HS-5 (cell line): ENCODE data around the gene ZNF628.

Source experiments
- DNase-seq: peaks from one replicate; pipeline ENCODE4 v3.0.0-alpha.2; 2012; ENCODE audit warnings: low read depth

ZNF628 gene

DNA sequence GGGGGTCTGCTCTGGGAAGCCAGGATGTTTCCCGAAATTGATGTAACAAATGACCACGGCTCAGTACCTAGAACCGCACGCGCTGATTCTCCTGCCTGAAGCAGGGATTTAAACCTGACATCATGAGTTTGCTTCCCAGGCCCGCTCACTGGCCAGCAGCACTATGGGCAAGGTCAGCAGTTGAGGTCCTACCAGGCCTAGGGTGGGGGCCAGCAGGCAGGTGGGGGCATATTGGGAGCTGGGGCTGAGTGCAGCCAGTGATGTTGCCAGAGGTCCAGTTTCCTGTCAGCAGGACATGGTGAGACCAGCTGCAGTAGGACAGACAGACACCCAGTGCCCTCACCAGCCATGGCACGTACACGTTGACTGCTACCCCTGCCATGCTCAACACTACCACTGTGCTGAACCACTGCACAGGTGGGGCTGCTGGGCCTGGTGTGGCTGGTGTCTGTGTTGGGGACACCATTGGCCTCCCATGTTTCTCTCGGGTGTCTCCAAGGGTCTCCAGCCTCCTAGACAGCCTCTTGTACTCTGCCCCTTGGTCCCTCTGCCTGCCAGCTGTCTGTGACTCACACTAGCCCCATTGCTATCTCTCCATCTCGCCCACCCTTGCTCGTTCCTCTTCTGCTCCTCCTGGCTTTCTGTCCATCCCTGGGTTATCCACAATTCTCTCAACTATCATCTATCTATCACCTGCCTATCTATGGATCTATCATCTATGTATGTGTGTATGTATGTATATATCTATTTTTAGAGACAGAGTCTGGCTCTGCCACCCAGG, 10.8 kb upstream of the ZNF628 start:
- DNase-seq = no peak

DNA sequence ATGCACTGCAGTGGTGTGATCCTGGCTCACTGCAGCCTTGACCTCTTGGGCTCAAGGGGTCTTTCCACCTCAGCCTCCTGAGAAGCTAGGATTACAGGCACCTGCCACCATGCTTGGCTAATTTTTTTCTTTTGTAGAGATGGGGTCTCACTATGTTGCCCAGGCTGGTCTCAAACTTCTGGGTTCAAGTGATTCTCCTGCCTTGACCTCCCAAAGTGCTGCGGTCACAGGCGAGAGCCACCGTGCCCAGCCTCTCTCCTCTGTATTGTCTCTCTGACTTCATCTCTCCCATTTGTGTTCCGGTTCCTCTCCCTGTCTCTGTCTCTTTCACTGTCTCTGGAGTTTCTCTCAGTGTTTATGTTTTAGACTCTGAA, 10.2 kb upstream of the ZNF628 start:
- DNase-seq = no peak

DNA sequence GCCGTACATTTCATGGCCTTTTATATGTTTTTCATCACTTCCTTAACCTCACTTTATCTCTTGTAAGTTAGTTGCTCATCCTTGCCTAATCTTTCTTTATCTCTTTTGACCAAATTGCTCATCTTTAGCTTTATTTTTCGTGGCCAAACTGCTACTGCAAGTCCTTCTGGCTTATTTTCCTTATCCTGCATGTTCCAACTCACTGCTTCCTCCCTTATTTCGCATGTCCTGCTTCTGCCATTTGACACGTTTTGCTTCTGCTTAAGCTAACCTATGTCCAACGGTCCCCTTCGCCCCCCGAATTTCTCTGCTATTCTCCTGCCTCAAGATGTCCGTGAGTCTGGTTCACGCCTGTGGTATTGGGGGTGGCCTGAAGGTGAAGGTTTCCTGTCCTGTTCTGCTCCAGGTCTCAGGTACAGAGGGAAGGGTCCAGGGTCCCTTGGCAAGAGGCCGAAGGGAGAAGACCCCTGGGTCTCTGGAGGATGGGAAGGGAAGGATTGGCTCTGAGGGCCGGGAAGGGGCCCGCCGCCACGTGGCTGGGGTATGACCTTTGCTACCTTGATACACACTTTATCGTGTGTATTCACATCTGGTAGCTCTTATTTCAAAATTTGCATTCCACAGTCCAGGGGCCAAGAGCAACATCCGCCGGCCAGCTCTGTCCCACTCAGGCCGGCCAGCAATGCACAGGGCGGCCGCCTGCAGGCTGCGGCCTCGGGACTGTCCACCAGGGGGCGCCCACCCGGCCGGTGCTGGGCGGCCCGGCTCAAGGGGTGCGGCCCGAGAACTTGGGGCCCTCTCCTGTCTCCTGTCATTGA, 9.0 kb upstream of the ZNF628 start:
- no peak for DNase-seq

DNA sequence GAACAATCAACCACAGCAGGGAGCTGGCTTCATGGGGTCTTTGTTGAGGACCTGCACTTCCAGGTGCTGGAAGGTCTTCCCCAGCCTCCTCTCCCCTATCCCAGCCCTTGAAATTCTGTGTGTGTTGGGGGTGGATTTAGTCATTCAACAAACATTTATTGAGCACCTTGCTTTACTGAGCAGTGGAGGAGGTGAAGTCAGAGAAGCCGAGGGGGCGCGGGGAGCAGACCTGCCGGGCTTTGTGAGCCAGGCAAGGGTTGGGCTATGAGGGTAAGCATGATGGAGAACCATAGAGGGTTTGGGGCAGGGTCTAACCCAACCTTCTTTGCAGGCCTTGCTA, 8.4 kb upstream of the ZNF628 start:
- no peak for DNase-seq

DNA sequence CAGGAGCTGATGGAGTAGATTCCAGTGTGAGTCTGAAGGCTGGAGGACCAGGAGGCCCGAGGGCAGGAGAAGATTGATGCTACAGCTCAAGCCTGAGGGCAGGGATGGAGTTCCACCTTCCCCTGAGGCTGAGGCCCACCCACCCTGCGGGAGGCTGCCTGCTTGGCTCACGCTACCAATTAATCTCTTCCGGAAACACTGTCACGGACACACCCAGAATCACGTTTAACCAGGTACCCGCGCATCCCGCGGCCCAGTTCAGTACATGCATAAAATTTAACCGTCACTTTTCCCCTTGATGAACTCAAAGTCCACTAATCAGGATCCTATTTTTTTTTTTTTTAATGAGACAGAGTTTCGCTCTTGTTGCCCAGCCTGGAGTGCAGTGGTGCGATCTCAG, 5.2 kb upstream of the ZNF628 start:
- no peak for DNase-seq

DNA sequence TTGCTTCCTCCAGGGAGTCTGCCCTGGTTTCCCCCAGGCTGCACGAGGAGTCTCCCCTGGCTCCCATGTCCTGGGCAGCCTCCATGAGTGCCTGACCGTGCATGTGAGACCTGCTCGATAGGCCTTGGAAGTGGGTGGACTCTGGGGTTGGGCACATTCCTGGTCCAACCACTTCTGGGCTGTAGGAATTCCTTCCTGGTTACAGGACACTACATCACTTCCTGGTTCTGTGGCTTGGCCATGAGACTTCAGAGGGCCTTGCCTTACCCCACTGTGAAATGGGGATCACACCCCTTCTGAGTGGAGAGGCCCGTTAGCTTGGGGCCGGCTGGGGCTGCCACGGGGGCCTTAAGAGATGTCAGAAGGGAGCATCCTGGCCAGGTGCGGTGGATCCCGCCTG, 4.0 kb upstream of the ZNF628 start:
- no peak for DNase-seq

DNA sequence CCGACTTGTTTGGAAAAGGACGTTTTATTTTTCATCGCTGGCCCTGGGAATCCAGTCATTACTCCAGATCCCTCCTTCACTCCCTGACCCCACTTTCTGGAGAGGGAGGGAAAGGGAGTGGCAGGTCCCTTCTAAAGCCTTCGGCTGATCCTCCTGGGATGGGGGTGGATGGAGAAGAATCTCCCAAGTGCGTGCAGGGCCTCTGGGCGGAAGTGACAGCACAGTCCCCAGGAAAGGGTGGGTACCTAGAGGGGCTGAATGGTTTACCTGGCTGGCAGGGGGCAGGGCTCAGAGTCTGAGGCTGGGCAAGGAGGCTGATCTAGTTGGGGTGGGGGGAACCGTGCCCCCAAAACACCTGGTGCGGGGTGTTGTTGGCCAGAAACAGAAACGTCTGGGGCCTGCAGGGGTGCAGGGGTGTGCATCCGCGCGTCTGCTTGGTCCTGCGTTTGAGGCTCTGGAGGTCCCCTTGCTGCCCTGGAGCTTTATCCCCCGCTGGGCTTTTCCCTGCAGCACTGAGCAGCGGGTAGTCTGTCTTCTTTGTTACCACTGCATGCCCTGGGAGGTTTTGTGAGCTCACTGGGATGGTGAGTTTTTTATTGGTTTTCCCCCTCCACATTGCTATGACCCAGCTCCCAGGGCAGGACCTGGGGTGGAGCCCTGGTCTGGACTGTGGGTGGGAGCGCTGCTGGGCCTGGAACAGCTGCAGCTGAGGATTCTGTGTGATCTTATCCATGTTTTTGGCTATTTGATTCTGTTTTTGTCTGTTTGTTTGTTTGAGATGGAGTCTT, 3.0 kb upstream of the ZNF628 start:
- DNase-seq = no peak

DNA sequence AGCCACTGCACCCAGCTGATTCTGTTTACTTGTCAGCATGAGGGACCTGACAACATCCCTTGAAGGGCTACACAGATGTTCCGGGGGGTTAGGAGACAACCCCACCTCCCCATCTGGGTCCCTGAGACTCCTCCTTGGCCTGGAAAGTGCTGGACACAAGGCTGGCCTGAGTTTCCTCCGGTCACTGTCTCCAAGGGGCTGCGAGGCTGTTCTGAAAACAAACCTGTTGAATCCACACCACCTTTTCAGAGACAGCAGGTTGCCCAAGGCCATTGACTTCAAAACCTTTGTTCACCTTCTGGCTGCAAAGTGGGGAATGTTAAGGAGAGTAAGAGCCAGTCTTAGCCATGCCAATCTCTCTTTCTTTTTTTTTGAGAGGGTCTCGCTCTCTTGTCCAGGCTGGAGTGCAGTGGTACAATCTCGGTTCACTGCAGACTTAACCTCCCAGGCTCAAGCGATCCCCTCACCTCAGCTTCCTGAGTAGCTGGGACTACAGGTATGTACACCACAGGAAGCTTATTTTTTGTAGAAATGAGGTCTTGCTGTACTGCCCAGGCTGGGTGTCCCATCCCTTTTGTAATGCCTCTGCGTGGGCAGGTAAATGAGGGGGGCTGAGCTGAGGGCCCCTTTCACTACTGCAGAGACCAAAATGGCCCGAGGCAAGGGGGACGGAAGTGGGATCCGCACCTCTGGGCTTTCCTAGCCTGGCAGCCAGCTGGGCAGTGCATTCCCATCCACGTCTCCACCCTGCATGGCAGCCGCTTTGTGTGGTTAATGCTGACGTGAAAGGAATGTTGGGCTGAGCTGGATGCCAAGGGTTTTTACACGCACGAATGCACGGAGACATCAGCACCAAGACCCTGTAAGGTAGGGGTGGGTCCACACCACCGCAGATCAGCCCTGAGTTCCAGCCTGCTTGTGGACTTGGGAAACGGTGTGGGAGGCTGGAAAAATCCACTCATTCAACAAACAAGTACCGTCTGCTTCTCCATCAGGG, 1.9 kb upstream of the ZNF628 start:
- DNase-seq = no peak

DNA sequence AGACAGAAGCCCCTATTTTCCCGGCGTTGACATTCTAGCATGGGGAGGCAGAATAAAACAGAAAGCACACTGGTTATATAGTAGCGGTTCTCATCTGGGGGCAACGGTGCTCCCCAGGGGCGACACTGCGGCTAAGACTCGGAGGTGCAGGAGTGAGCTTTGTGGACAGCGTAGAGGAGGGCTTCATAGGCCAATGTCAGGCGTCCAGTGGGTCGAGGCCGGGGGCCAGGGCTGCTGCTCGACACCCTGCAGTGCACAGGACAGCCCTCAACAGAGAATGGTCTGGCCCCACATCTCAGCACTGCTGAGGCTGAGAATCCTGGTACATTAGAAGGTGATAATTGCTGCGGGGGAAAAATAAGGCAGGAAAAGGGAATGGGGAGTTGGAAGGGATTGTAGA, 1.5 kb downstream of the ZNF628 start:
- DNase-seq = no peak

DNA sequence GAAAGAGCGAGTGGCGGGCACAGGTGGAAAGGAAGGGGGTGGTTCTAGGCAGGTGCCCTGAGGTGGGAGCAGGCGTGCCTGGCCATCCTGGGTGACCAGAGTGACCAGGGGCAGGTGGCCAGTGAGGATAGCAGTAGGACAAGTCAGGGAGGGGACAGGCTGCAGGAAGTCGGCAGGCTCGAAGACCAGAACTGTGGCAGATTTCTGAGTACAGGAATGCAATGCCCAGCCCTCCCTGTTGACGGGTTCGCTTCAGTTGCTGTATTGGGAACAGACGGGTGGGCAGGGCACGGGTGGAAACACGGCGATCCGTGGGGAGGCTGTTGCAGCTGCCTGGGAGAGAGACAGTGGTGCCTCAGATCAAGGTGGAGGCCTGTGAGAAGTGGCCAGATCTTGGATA, 1.9 kb downstream of the ZNF628 start:
- DNase-seq = no peak

DNA sequence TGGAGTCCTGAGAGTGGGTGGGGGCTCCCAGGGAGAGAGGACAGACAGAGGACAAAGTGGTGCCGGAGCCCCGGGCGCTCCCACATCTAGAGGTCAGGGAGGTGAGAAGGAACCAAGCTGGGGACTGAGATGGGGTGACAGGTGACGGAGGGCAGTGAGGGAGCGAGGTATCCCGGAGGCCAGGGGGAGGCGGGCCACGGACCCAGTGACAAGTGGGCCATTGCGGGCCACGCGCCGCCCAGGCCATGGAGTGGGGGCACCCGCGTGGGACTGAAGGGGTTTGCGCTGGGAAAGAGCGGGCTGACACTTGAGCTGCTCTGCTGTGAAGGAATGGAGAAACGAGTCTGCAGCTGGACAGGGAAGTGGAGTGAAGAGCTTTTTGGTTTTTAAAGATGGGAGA, 2.6 kb downstream of the ZNF628 start:
- DNase-seq = no peak

DNA sequence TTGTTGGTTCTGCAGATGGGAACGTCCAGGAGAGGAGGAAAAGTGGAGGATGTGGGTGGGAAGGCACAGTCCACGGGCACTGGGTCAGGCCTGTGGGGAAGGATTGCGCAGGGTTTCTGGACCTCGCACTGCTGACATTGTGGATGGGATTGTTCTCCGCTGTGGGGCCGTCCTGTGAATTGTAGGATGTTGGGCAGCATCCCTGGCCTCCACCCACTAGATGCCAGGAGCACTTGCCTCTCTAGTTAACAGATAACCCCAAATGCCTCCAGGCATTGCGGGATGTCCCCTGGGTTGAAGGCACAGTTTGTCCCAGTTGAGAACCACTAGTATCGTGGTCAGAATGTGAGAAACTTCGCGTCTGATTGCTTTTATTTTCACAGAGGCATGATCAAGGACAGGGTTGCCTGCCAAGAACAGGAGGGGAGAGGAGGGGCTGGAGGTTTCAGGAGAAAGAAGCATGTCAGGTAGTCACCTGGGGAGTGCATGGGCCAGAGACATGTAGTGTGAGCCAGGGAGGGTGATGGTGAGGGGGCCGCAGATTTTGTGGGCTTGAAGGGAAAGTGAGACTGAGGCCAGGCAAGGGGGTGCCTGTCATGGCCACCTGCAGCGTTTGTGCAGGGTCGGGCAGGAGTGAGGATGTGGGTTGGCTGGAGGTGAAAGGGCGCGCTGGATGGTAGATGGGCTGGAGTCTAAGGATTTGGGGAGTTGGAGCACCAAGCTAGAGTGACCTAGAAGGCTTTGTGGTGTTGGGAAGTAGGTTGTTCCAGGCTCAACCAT, 3.2 kb downstream of the ZNF628 start:
- DNase-seq = no peak

DNA sequence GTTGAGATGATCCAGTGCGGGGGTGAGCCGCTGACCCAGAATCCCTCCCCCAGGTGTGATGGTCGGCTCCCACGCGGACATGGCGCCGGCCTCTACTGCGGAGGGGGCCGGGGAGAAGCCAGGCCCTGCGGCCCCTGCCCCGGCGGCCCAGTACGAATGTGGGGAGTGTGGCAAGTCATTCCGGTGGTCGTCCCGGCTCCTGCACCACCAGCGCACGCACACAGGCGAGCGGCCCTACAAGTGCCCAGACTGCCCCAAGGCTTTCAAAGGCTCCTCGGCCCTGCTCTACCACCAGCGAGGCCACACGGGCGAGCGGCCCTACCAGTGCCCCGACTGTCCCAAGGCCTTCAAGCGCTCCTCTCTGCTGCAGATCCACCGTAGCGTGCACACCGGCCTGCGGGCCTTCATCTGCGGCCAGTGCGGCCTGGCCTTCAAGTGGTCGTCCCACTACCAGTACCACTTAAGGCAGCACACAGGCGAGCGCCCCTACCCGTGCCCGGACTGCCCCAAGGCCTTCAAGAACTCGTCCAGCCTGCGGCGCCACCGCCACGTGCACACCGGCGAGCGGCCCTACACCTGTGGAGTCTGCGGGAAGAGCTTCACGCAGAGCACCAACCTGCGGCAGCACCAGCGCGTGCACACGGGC, 4.9 kb downstream of the ZNF628 start:
- DNase-seq = no peak

DNA sequence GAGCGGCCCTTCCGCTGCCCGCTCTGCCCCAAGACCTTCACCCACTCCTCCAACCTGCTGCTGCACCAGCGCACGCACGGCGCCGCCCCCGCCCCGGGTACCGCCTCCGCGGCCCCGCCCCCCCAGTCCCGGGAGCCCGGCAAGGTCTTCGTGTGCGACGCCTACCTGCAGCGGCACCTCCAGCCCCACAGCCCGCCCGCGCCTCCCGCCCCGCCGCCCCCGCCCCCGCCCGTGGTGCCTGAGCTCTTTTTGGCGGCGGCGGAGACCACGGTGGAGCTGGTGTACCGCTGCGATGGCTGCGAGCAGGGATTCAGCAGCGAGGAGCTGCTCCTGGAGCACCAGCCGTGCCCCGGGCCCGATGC, 5.4 kb downstream of the ZNF628 start:
- DNase-seq = no peak

DNA sequence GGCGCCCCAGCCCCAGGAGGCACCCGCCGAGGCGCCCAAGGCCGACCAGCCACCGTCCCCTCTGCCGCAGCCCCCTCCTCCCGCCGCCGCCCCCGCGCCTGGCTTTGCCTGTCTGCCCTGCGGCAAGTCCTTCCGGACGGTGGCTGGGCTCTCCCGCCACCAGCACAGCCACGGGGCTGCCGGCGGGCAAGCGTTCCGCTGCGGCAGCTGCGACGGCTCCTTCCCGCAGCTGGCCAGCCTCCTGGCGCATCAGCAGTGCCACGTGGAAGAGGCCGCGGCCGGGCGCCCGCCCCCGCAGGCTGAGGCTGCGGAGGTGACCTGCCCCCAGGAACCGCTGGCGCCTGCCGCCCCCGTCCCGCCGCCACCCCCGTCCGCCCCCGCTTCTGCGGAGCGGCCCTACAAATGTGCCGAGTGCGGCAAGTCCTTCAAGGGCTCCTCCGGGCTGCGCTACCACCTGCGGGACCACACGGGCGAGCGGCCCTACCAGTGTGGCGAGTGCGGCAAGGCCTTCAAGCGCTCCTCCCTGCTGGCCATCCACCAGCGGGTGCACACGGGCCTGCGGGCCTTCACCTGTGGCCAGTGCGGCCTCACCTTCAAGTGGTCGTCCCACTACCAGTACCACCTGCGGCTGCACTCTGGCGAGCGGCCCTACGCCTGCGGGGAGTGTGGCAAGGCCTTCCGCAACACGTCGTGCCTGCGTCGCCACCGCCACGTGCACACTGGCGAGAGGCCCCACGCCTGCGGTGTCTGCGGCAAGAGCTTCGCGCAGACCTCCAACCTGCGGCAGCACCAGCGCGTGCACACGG, 5.9 kb downstream of the ZNF628 start:
- DNase-seq = no peak

DNA sequence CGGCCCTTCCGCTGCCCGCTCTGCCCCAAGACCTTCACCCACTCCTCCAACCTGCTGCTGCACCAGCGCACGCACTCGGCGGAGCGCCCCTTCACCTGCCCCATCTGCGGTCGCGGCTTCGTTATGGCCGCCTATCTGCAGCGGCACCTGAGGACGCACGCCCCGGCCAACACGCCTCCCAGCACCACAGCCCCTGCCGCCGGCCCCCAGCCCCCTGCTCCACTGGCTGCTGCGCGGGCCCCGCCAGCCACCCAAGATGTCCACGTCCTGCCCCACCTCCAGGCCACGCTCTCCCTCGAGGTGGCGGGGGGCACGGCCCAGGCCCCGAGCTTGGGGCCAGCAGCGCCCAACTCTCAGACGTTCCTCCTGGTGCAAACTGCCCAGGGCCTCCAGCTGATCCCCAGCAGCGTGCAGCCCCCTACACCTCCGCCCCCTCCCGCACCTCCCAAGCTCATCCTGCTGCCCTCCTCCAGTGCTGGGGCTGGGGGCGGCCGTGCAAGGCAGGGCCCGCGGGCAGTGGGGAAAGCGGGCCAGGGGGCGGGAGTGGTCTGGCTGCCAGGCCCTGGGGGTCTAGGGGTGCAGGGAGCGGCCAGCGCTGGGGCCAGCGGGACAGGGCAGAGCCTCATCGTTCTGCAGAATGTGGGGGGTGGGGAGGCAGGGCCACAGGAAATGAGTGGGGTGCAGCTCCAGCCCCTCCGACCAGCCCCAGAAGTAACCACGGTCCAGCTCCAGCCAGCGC, 6.7 kb downstream of the ZNF628 start:
- DNase-seq = no peak

DNA sequence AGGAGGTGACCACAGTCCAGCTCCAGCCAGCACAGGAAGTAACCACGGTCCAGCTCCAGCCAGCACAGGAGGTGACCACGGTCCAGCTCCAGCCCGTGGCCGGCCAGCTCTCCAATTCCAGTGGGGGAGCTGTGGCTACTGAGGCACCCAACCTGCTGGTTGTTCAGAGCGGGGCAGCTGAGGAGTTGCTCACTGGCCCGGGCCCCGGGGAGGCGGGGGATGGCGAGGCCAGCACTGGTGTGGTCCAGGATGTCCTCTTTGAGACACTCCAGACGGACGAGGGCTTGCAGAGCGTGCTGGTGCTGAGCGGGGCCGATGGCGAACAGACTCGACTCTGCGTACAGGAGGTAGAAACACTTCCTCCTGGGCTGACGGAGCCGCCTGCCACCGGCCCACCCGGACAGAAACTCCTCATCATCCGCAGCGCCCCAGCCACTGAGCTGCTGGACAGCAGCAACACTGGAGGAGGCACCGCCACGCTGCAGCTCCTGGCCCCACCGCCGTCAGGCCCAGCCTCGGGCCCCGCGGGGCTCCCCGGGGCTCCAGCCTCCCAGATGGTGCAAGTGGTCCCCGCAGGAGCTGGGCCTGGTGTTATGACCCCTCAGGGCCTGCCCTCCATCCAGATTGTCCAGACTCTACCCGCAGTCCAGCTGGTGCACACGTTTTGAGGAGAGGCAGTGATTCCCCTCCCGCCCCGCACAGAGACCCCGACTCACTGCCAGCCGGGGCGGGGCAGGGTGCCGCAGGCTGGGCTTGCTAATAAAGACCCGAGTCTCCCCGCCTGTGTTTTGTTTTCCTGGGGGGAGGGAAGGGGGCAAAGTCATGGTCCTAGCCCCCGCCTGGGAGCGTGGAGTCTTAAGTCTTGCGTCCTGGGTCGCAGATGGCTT, 7.5 kb downstream of the ZNF628 start:
- DNase-seq = no peak
